GM03348 (cell line): ENCODE data around the gene MUC5AC.
"Not testable (repeated sequence)": the region's sequence is repeated elsewhere in the genome, so short reads cannot be mapped to it uniquely, and the experiment has no call there.

Experiments
- DNase-seq: peaks from one replicate; pipeline ENCODE4 v3.0.0; 2012; ENCODE audit warnings: low spot score

The MUC5AC gene

GRCh38 chr11:1162491-1163311 lies 4.9 kb downstream of the MUC5AC start:
- no peak for DNase-seq

- DNase-seq, result no peak
These were observed 5.7 kb downstream of the MUC5AC start for GRCh38 chr11:1163321-1163910.

- DNase-seq, result no peak
These were observed 6.4 kb downstream of the MUC5AC start for GRCh38 chr11:1163911-1164735.

- not testable (repeated sequence) for DNase-seq
These were observed 7.1 kb downstream of the MUC5AC start for GRCh38 chr11:1164779-1165255.

GRCh38 chr11:1165256-1166041 lies 7.7 kb downstream of the MUC5AC start:
- DNase-seq, result no peak

- DNase-seq, result no peak
These were observed 9.5 kb downstream of the MUC5AC start for GRCh38 chr11:1167256-1167655.

- DNase-seq, result no peak
These were observed 10.0 kb downstream of the MUC5AC start for GRCh38 chr11:1167751-1168231.

GRCh38 chr11:1168256-1168655 lies 10.5 kb downstream of the MUC5AC start:
- no peak for DNase-seq

GRCh38 chr11:1168721-1169161 lies 11.0 kb downstream of the MUC5AC start:
- DNase-seq, result no peak

GRCh38 chr11:1171223-1171984 lies 13.7 kb downstream of the MUC5AC start:
- DNase-seq, result no peak

- DNase-seq, result no peak
These were observed 14.4 kb downstream of the MUC5AC start for GRCh38 chr11:1171985-1172728.

GRCh38 chr11:1172729-1173117 lies 15.0 kb downstream of the MUC5AC start:
- DNase-seq, result no peak

GRCh38 chr11:1173396-1173795 lies 15.6 kb downstream of the MUC5AC start:
- DNase-seq, result not testable (repeated sequence)

GRCh38 chr11:1174441-1175370 lies 17.0 kb downstream of the MUC5AC start:
- DNase-seq, result no peak

GRCh38 chr11:1175461-1176223 lies 17.9 kb downstream of the MUC5AC start:
- DNase-seq, result no peak

GRCh38 chr11:1176224-1177019 lies 18.7 kb downstream of the MUC5AC start:
- no peak for DNase-seq

- no peak for DNase-seq
These were observed 19.4 kb downstream of the MUC5AC start for GRCh38 chr11:1177020-1177770.
